HG03439 (cell line): ENCODE measurements around the gene NT5C2.

Source experiments
- ATAC-seq: cut with Tn5 transposase; IDR thresholded peaks from one replicate; pipeline ENCODE4 v1.9.1; 2021; ENCODE audit warnings: mild to moderate bottlenecking, moderate library complexity; ENCODE audit not compliant: unreplicated experiment

The NT5C2 gene

DNA sequence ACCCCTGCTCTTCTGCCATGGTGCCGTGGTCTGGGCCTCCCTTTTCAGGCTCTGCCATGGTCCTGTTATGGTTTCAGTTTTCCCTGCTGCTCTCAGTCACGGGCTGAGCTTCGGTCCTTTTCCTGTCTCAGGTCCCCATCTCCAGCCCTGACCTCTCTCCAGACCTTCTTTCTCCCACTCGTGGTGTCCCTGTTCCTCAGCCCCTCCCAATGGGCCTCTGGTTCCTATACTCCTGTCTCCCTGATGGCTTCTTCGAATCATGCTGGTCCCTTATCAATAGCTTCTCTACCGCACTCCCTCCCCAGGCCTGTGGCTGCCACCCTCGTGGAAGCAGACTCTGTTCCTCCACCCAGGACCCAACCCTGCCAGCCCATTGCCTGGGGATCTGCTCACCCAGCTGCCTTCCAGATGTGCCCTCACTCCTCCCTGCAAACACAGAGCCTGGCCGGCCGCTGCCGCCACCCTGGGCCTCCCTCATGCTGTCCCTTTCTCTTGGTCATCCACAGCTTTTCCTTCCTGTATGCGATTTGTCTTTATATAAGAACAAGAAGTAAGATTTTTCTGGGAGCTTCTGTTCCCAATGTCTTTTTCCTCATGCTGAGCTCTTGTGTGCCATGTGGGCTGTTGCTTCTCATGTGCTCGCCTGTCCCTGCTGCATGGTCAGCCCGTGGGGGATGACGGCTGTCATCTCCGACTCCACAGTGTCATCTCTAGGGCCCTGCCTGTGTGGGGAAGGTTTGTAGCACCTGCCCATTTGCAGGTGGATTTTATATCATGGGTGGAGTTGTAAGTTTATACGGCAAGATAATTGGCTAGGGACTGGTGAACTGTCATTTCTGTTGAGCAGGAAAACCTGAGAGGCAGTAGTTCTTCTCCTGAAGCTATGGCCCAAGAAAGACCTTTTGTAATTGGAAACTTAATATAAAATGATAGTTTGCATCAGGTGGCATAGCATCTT is 126.7 kb downstream of the NT5C2 start:
- no peak for ATAC-seq

GRCh38 chr10:103064956-103065355 is 128.1 kb downstream of the NT5C2 start:
- ATAC-seq = no peak

GRCh38 chr10:103062854-103063590 is 130.1 kb downstream of the NT5C2 start:
- no peak for ATAC-seq

DNA sequence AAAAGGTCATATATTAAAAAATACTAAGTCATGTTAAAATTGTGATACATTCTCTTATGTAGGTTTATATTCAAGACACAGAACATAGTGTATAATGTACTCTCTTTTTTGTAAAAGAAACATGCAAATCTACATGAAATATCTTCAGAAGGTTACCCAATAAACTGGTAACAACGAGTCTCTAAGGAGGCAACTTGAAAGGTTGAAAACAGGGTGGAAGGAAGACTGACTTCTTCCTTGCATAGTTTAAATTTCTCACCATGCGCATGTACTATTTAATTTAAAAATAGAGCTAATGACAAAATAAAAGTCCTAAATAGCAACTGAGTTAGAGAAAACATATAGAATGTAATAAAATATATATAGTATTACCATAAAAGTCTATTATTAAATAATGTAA is 132.5 kb downstream of the NT5C2 start:
- no peak for ATAC-seq

- ATAC-seq = no peak
These were observed 135.0 kb downstream of the NT5C2 start for GRCh38 chr10:103058034-103058433.

- ATAC-seq = no peak
These were observed 138.0 kb downstream of the NT5C2 start for GRCh38 chr10:103055105-103055504.

- no peak for ATAC-seq
These were observed 138.5 kb downstream of the NT5C2 start for GRCh38 chr10:103054621-103055020.

DNA sequence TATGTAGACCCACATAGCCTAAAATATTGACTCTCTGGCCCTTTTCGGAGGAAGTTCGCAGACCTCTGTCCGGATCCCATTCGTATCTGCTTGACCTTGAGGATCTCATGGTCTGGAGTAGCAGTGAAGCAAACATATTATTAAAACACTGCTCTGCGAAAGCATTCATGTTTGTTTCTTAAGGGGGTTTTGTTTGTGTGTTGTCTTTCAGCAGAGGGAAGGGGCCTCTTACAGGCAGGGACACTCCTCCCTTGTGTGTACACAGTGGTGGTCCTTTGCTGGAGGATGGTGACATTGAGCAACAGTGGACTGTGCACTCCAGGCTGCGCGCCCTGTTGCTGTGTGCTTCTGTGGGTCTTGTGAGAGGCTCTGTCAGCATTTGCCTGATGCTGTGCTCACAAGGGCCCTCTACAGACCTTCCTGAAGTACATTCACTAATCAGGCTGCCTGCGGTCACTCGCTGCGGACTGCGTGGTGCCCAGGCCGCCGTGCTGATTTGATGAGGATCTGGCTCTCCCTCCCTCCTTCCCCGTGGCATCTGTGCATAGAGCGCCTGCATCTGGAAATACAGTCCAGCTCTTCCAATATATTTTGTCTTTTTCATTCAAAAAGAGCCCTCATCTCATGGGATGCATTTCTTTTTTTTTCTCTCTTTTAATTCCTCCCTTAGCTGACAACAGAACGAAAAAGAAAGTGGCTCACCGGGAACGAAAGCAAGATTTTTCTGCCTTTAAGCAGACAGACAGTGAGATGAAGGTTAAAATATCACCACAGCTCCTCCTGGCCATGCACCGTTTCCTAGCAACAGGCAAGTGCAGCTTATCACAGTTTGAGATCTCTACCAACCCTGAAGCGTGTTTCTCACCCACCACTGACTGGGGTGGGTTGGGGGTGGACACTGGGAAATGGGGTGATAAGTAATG is 139.2 kb downstream of the NT5C2 start:
- ATAC-seq = peak; percentile 78

GRCh38 chr10:103049237-103049636 is 143.8 kb downstream of the NT5C2 start:
- ATAC-seq = no peak

DNA sequence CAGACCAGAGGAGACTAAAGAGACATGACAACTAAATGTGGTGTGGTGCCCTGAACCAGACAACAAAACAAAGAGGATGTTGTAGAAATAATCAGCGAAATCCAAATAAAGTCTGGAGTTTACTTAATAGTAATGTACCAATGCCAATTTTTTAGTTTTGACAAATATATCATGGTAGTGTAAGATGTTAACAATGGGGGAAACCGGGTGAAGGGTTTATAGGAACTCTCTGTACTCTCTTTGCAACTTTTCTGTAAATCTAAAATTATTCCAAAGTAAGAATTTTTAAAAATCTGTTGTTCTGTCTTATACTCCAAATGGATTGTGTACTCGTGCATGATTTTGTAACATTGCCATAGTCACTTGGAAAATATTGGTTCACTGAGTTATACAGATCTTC is 145.7 kb downstream of the NT5C2 start:
- no peak for ATAC-seq

- no peak for ATAC-seq
These were observed 147.1 kb downstream of the NT5C2 start for GRCh38 chr10:103045961-103046360.

DNA sequence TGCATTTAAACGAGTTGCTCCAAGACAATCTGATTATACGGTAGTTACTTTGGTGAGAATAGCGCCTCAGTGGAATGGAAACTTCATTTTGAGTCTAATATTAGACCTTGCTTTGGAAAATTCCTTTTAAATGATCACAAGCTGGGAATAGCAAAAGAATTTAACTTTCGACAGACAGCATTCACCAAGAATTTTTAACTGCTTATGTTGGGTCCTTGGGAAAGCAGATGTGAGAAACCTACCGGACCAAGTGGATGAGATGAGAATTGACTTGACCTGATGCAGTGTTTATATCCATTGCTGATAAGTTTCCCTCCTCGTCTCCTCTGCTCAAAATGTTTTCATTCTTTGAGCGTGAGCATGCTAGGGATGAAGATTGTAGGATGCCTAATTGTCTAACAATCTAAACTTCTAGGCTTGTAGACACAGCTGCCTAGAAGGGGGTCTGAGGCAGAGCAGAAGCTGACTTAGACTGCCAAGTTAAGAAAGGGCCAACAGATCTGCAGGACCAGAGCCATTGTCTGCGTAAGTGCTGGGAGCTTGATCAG is 148.1 kb downstream of the NT5C2 start:
- ATAC-seq = no peak

- no peak for ATAC-seq
These were observed 150.2 kb downstream of the NT5C2 start for GRCh38 chr10:103042908-103043307.

DNA sequence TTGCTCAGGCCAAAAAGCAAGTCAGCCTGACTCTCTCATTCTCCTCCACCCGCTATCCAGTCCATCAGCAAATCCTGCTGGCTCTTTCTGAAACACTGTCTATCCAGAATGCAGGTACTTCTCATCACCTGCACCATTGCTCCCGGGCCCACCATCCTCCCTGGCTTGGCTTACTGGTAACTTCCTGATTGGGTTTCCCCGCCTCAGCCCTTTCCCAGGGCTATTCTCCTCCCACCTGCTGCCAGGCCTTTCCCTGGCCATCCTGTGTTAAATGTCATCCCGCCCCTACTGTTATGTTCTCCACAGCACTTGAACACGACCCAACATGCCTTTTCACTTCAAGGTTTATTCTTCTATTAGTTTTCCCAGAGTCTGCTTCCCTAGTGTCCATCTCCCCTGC is 150.9 kb downstream of the NT5C2 start:
- no peak for ATAC-seq

DNA sequence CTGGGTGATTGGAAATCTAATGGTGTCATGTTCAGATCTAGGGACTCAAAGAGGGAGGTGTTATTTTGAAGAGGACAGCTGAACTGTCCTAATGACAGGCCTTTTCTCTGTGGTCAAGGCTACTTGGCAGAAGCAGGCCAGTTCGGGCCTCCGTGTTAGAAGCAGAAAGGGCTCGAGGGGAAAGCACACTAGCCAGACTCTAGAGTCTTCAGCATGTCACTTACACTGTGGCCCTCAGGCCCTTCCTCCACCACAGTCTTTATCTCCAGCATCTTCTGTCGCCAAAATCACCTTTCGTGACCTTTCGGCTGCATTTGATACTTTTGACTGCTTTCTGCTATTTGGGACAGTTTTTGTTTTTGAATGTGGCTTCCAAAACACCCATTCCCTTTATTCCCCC is 151.7 kb downstream of the NT5C2 start:
- ATAC-seq = no peak

DNA sequence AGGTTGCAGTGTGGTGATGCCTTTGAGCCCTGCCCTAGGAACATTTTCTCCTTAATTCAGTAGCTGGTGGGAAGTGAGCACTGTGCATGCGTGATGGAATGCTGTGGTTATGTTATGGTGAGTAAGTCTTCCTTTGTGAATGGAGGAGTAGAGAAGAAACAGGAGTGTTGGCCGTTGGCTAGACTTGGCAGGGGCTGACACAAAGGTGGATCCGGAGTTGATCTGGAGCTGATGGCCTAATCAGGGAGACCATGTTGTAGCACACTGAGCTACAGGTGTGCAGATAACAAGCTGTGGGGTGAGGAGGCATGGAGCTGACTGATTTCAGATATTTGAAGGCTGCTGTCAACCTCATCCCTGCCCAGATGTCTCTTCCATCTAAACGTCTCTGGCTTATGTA is 152.7 kb downstream of the NT5C2 start:
- ATAC-seq = no peak

GRCh38 chr10:103038570-103038969 is 154.5 kb downstream of the NT5C2 start:
- no peak for ATAC-seq
